SU-DHL-6 (cell line): ENCODE data around the gene RP9.

Source experiments
- H2AFZ ChIP-seq: fragments of 200-600 bp; sonication (generic); 2 replicates; pipeline ENCODE4 v1.6.1; 2014; ENCODE audit warnings: low read depth, mild to moderate bottlenecking, moderate library complexity, mixed read lengths, antibody characterized with exemption, low read length; ENCODE audit not compliant: severe bottlenecking
- H3F3A ChIP-seq: fragments of 200-600 bp; shearing (Covaris generic); 2 replicates; pipeline ENCODE4 v1.6.0; 2016; ENCODE audit warnings: antibody characterized with exemption, mild to moderate bottlenecking; ENCODE audit not compliant: insufficient read depth
- H3K27ac ChIP-seq: fragments of 200-600 bp; sonication (generic); 2 replicates; pipeline ENCODE4 v1.5.1; 2016; ENCODE audit warnings: low read depth, mild to moderate bottlenecking, low read length, moderate library complexity, mixed read lengths
- H3K27me3 ChIP-seq: fragments of 200-600 bp; sonication (generic), shearing (Covaris generic); 2 replicates; pipeline ENCODE4 v1.6.0; 2014; ENCODE audit warnings: mild to moderate bottlenecking, low read length
- H3K36me3 ChIP-seq: fragments of 200-600 bp; sonication (generic); 2 replicates; pipeline ENCODE4 v1.6.1; 2014; ENCODE audit warnings: mild to moderate bottlenecking, low read length, mixed read lengths
- H3K4me2 ChIP-seq: fragments of 300-600, 200-600 bp; shearing (Covaris generic), sonication (generic); 2 replicates; pipeline ENCODE4 v1.6.0; 2014; ENCODE audit warnings: low read length, low read depth, mild to moderate bottlenecking; ENCODE audit not compliant: poor library complexity, severe bottlenecking
- H3K4me3 ChIP-seq: fragments of 200-600 bp; sonication (generic); 2 replicates; pipeline ENCODE4 v1.5.1; 2014; ENCODE audit warnings: antibody characterized with exemption, low read length, mild to moderate bottlenecking, mixed read lengths; ENCODE audit not compliant: insufficient read depth, poor library complexity, severe bottlenecking
- H3K79me2 ChIP-seq: fragments of 200-600 bp; sonication (generic); 2 replicates; pipeline ENCODE4 v1.6.1; 2014; ENCODE audit warnings: mild to moderate bottlenecking, low read length, moderate library complexity; ENCODE audit not compliant: insufficient read depth
- H3K9ac ChIP-seq: fragments of 200-600 bp; sonication (generic); 2 replicates; pipeline ENCODE4 v1.7.0; 2014; ENCODE audit warnings: mild to moderate bottlenecking, low read length
- H3K9me2 ChIP-seq: fragments of 200-600 bp; sonication (generic); replicated peaks from 2 replicates; pipeline ENCODE4 v1.6.1; 2014; ENCODE audit warnings: low read length; ENCODE audit not compliant: insufficient read depth
- H3K9me3 ChIP-seq: fragments of 200-600 bp; sonication (generic); 2 replicates; pipeline ENCODE4 v1.6.1; 2014; ENCODE audit warnings: low read length, mixed read lengths; ENCODE audit not compliant: insufficient read depth
- H4K20me1 ChIP-seq: fragments of 200-600 bp; sonication (generic); 2 replicates; pipeline ENCODE4 v1.6.1; 2014; ENCODE audit warnings: low read depth, mild to moderate bottlenecking, antibody characterized with exemption, low read length, moderate library complexity, mixed read lengths
- CTCF ChIP-seq: fragments of 200-600 bp; sonication (generic); IDR thresholded peaks from one replicate; pipeline ENCODE4 v1.5.1; 2017; ENCODE audit warnings: antibody characterized with exemption, mild to moderate bottlenecking, low read length, moderate library complexity; ENCODE audit not compliant: insufficient read depth, poor library complexity, severe bottlenecking
- EZH2phosphoT487 ChIP-seq: fragments of 200-600 bp; sonication (generic), shearing (Covaris generic); conservative IDR thresholded peaks from 2 replicates; pipeline ENCODE4 v1.6.1; 2018; ENCODE audit warnings: mild to moderate bottlenecking, antibody characterized with exemption, low read length, moderate library complexity, mixed read lengths

The RP9 gene

GRCh38 chr7:33130184-33130583 is 21.0 kb upstream of the RP9 start:
- H3K9me3 ChIP-seq, result 0 out of 2 replicates have a peak, but pooled peaks cover 3% of the 10 kb centered on the region
- H3F3A ChIP-seq, result no peaks in the 10 kb centered on the region
- no peak overlapping the region for H3K27ac ChIP-seq
- H3K4me3 ChIP-seq, result peak overlapping the region; percentile 85
- peak overlapping the region; percentile 84 for H3K4me2 ChIP-seq
- no peaks in the 10 kb centered on the region for H3K9me2 ChIP-seq
- no peaks in the 10 kb centered on the region for H4K20me1 ChIP-seq
- no peaks in the 10 kb centered on the region for H3K27me3 ChIP-seq
- peak overlapping the region; percentile 98 for H2AFZ ChIP-seq
- no peaks in the 10 kb centered on the region; the same call in 1 of the 2 replicates for H3K36me3 ChIP-seq
- peak overlapping the region; percentile 66 for H3K9ac ChIP-seq
- no peaks in the 10 kb centered on the region for H3K79me2 ChIP-seq
- TF ChIP-seq CTCF, result no peak
- no peak for TF ChIP-seq EZH2phosphoT487

- no peaks in the 10 kb centered on the region for H3K9me2 ChIP-seq
- H3K9me3 ChIP-seq, result no peaks in the 10 kb centered on the region
- H3K79me2 ChIP-seq, result no peaks in the 10 kb centered on the region
- H2AFZ ChIP-seq, result peak overlapping the region; percentile 98
- TF ChIP-seq CTCF, result no peak
- TF ChIP-seq EZH2phosphoT487, result no peak
- H3F3A ChIP-seq, result no peaks in the 10 kb centered on the region
- H3K27ac ChIP-seq, result no peak overlapping the region
- peak overlapping the region; percentile 85 for H3K4me3 ChIP-seq
- H3K4me2 ChIP-seq, result peak overlapping the region; percentile 84
- H4K20me1 ChIP-seq, result no peaks in the 10 kb centered on the region
- H3K36me3 ChIP-seq, result no peaks in the 10 kb centered on the region; the same call in 1 of the 2 replicates
- H3K27me3 ChIP-seq, result no peaks in the 10 kb centered on the region
- peak overlapping the region; percentile 66 for H3K9ac ChIP-seq
These were observed 20.6 kb upstream of the RP9 start for GRCh38 chr7:33129806-33130153.

GRCh38 chr7:33128990-33129805 is 20.0 kb upstream of the RP9 start, which contains the start of gene BBS9:
Gene BBS9, plus strand, starts transcription at chr7:33129564. Its CDS starts 16,689 bp downstream, at chr7:33146253.
- no peaks in the 10 kb centered on the region for H3F3A ChIP-seq
- H2AFZ ChIP-seq, result peak within 1 kb of the TSS; percentile 98
- no peaks in the 10 kb centered on the region for H3K9me2 ChIP-seq
- H4K20me1 ChIP-seq, result no peaks in the 10 kb centered on the region
- peak within 1 kb of the TSS; percentile 84 for H3K4me2 ChIP-seq
- H3K36me3 ChIP-seq, result no peaks in the 10 kb centered on the region; the same call in 1 of the 2 replicates
- H3K27me3 ChIP-seq, result no peaks in the 10 kb centered on the region
- TF ChIP-seq CTCF (no peak), EZH2phosphoT487 (no peak)
- H3K79me2 ChIP-seq, result no peaks in the 10 kb centered on the region
- no peaks in the 10 kb centered on the region for H3K9me3 ChIP-seq
- peak within 1 kb of the TSS; percentile 85 for H3K4me3 ChIP-seq
- H3K9ac ChIP-seq, result peak within 1 kb of the TSS; percentile 66
- peak within 1 kb of the TSS; percentile 70 for H3K27ac ChIP-seq
